Lung (tissue), 12 donors: ENCODE data around the gene RAB3C. TPM values are rescaled to one million over a fixed set of nuclear protein-coding genes. Genes with fewer than 3 reads are reported as not detected.
"Not testable (repeated sequence)": the region's sequence is repeated elsewhere in the genome, so short reads cannot be mapped to it uniquely, and the experiment has no call there.

Source experiments
- ATAC-seq: fragments of 200-7000 bp; cut with Tn5 transposase; one replicate; pipeline ENCODE4 v1.9.1; 2020; ENCODE audit warnings: moderate number of reproducible peaks; ENCODE audit not compliant: insufficient read depth, low FRiP score
- DNase-seq, 3 donors: peaks; one replicate each; pipeline ENCODE4 v3.0.0-alpha.2; 2013 to 2017
- H3K27ac ChIP-seq, 2 donors: one replicate each; pipeline ENCODE4 v1.5.1; 2013; ENCODE audit warnings: mild to moderate bottlenecking in 2 of 2, moderate library complexity in 2 of 2, control low read depth in 1 of 2, inconsistent platforms in 1 of 2, low read depth in 1 of 2, low read length in 1 of 2
- H3K27me3 ChIP-seq, 3 donors: one replicate each; pipeline ENCODE4 v1.5.1; 2013; ENCODE audit warnings: low read length in 2 of 3; ENCODE audit not compliant: control insufficient read depth in 3 of 3, insufficient read depth in 3 of 3
- H3K36me3 ChIP-seq, 4 donors: one replicate each; pipeline ENCODE4 v1.5.1; 2013; ENCODE audit warnings: low read length in 4 of 4, mild to moderate bottlenecking in 1 of 4, moderate library complexity in 1 of 4; ENCODE audit not compliant: control insufficient read depth in 4 of 4, insufficient read depth in 4 of 4
- H3K4me1 ChIP-seq, 5 donors: one replicate each; pipeline ENCODE4 v1.5.1; 2013; ENCODE audit warnings: low read length in 5 of 5, mild to moderate bottlenecking in 2 of 5, moderate library complexity in 1 of 5; ENCODE audit not compliant: control insufficient read depth in 5 of 5, insufficient read depth in 5 of 5
- H3K4me3 ChIP-seq: one replicate; pipeline ENCODE4 v1.5.1; 2013; ENCODE audit warnings: mild to moderate bottlenecking, control low read depth, moderate library complexity
- H3K9ac ChIP-seq, 2 donors: one replicate each; pipeline ENCODE4 v1.5.1; 2013; ENCODE audit warnings: low read length in 2 of 2, control low read depth in 1 of 2; ENCODE audit not compliant: insufficient read depth in 1 of 2
- H3K9me3 ChIP-seq, 4 donors: one replicate each; pipeline ENCODE4 v1.5.1; 2013; ENCODE audit warnings: low read length in 3 of 4, mild to moderate bottlenecking in 1 of 4, moderate library complexity in 1 of 4; ENCODE audit not compliant: control insufficient read depth in 4 of 4, insufficient read depth in 3 of 4
- WGBS, 2 donors: extraction: QIAGEN DNeasy Blood & Tissue Kit; methylation state at CpG; one replicate each; pipeline ENCODE4 v1.1.7; 2013; 5-methylcytosine and 5-hydroxymethylcytosine counted together
- polyA plus RNA-seq, 2 donors: library from polyadenylated mRNA; stranded (reverse); fragments of 200-250 nt; gene quantifications; one replicate each; pipeline ENCODE4 v1.2.1, GENCODE V29; 2013
- total RNA-seq, 2 donors: library from RNA; depleted of rRNA in 1 of 2; stranded (reverse); fragments of >200 nt in 1 of 2; gene quantifications; one replicate each; pipeline ENCODE4 v1.2.1, GENCODE V29; 2014 to 2021
- TF ChIP-seq, protein P1 (sequence below): IDR thresholded peaks from 2 replicates; pipeline ENCODE4 v1.5.1; 2012; ENCODE audit warnings: mild to moderate bottlenecking; ENCODE audit errors: control extremely low read depth, extremely low read depth
- donor health status: control.
- donor health status: control.
- donor health status: Bipolar disorder and iron deficiency.
- donor health status: healthy.
- donor health status: DM: yes; HTN: yes; CAD: no.

RAB3C gene
- total and polyA plus RNA-seq, 4 donors, result 0.35 to 1.1 (median 0.86) TPM

DNA sequence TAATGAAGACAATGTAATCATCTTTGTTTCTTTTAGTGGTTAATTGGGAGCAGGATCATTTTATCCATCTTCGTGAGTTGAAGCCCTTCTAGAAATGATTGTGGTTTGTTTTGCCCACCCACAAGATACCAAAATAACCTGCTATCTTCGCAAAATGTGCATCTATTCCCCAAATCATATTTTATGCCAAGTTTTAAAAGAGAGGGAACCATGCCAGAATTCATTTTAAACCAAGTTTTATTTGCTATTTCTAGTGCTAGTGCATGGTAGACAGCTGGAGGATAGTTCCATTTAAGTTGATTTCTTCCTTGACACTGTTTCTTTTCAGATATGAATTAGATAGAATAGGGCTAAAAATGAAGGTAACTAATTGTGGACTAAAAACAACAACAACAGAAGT is 104.2 kb downstream of the RAB3C start:
- DNase-seq, result peak in 2 of 3 donors; percentile 33 to 41
- H3K4me1 ChIP-seq, result no peaks in the 10 kb centered on the region
- H3K36me3 ChIP-seq, result no peaks in the 10 kb centered on the region
- no peak overlapping the region for H3K9ac ChIP-seq
- no peaks in the 10 kb centered on the region for H3K27me3 ChIP-seq
- ATAC-seq, result no peak
- TF ChIP-seq, protein P1, sequence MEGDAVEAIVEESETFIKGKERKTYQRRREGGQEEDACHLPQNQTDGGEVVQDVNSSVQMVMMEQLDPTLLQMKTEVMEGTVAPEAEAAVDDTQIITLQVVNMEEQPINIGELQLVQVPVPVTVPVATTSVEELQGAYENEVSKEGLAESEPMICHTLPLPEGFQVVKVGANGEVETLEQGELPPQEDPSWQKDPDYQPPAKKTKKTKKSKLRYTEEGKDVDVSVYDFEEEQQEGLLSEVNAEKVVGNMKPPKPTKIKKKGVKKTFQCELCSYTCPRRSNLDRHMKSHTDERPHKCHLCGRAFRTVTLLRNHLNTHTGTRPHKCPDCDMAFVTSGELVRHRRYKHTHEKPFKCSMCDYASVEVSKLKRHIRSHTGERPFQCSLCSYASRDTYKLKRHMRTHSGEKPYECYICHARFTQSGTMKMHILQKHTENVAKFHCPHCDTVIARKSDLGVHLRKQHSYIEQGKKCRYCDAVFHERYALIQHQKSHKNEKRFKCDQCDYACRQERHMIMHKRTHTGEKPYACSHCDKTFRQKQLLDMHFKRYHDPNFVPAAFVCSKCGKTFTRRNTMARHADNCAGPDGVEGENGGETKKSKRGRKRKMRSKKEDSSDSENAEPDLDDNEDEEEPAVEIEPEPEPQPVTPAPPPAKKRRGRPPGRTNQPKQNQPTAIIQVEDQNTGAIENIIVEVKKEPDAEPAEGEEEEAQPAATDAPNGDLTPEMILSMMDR, result no peak
- 80% methylated on average over 2 of the region's 2 CpGs for WGBS, 2 donors
- H3K4me3 ChIP-seq, result no peak overlapping the region
- no peaks in the 10 kb centered on the region for H3K9me3 ChIP-seq
- no peak overlapping the region for H3K27ac ChIP-seq

DNA sequence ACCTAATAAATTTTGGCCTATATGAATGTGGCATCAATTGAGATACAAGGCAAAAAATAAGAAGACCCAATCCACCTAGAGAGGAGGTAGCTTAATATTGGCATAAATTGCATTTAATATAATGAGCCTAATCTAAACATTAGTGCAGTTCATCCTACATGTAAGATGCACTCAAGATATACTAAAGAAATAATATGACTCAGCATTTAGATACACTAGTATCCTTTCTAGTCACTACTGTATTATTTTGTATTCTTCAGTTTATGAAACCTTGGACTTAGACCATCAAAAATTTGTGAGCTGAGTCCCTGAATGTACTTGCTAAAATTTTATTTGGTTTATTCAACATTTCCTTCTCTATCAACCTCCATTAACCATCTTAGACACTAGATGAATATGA is 104.7 kb downstream of the RAB3C start:
- no peak for ATAC-seq
- Histone ChIP-seq H3K27me3 (no peaks in the 10 kb centered on the region), H3K27ac (no peak overlapping the region), H3K4me1 (no peaks in the 10 kb centered on the region), H3K9ac (no peak overlapping the region), H3K36me3 (no peaks in the 10 kb centered on the region), H3K4me3 (no peak overlapping the region), H3K9me3 (no peaks in the 10 kb centered on the region)
- TF ChIP-seq, protein P1, result no peak
- DNase-seq, result no peak

DNA sequence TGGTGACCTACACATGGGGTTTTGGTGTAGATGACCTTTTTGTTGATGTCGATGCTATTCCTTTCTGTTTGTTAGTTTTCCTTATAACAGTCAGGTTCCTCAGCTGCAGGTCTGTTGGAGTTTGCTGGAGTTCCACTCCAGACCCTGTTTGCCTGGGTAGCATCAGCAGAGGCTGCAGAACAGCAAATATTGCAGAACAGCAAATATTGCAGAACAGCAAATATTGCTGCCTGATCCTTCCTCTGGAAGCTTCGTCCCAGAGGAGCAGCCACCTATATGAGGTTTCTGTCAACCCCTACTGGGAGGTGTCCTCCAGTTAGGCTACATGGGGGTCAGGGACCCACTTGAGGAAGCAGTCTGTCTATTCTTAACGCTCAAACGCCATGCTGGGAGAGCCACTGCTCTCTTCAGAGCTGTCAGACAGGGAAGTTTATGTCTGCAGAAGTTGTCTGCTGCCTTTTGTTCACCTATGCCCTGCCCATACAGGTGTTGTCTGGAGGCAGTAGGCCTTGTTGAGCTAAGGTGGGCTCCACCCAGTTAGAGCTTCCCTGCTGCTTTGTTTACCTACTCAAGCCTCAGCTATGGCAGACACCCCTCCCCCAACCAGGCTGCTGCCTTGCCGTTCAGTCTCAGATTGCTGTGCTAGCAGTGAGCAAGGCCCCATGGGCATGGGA is 116.3 kb downstream of the RAB3C start:
- not testable (repeated sequence) for H3K4me1 ChIP-seq, H3K27ac ChIP-seq, ATAC-seq, H3K36me3 ChIP-seq, H3K9me3 ChIP-seq, H3K9ac ChIP-seq, H3K27me3 ChIP-seq, H3K4me3 ChIP-seq, DNase-seq
- WGBS, 2 donors, result 84 to 92% methylated on average over 5 of the region's 5 CpGs

GRCh38 chr5:58699762-58700118 is 116.9 kb downstream of the RAB3C start:
- no peaks in the 10 kb centered on the region for H3K36me3 ChIP-seq
- H3K4me3 ChIP-seq, result no peak overlapping the region
- TF ChIP-seq, protein P1, result no peak
- WGBS, 2 donors, result 87 to 91% methylated on average over 6 of the region's 6 CpGs
- ATAC-seq (no peak), DNase-seq (no peak)
- H3K4me1 ChIP-seq, result peaks cover 0 to 3% (median 0%) of the 10 kb centered on the region in 5 donors
- H3K9me3 ChIP-seq, result peaks cover 0 to 6% (median 0%) of the 10 kb centered on the region in 4 donors
- H3K27ac ChIP-seq, result no peak overlapping the region
- H3K27me3 ChIP-seq, result no peaks in the 10 kb centered on the region
- no peak overlapping the region for H3K9ac ChIP-seq
